NT2/D1 (cell line): ENCODE measurements around the gene RAPGEF4.

ENCODE experiments used
- SUZ12 ChIP-seq: IDR thresholded peaks from 2 replicates; pipeline ENCODE4 v1.6.1; 2011; ENCODE audit not compliant: insufficient read length, insufficient read depth; ENCODE audit errors: extremely low read depth
- YY1 ChIP-seq: IDR thresholded peaks from 2 replicates; pipeline ENCODE4 v1.6.1; 2011; ENCODE audit not compliant: insufficient read length, insufficient read depth
- ZNF274 ChIP-seq: IDR thresholded peaks from 2 replicates; pipeline ENCODE4 v1.6.1; 2011; ENCODE audit warnings: mild to moderate bottlenecking, low read depth, low read length

- TF ChIP-seq SUZ12 (no peak), ZNF274 (no peak), YY1 (no peak)
These were observed 356.3 kb downstream of the RAPGEF4 start for GRCh38 chr2:173091910-173092309.
